ENCODE measurements around the gene ITGAL.

Gene ITGAL

DNA sequence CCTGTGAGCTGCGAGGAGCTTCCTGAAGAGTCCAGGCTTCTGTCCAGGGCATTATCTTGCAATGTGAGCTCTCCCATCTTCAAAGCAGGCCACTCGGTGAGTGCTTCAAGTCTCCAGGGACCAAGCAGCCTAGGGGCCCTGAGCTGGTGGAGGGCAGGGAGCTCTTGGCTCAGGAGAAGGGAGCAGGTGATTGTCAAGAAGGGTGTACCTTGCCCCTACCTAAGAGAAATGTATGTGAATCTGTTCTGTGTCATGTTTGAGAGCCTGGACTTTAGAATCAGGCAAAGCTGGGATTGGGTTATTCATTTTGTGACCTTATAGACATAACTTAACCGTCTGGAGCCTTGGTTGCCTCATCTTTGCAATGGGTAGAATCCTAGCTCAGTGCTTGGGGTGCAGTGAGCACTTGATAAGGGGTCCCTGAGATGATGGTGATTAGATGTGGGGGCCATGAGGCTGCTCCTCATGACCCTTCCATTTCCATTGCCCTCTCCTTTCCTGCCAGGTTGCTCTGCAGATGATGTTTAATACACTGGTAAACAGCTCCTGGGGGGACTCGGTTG lies 37.9 kb downstream of the ITGAL start:
- TF ChIP-seq, protein P1, sequence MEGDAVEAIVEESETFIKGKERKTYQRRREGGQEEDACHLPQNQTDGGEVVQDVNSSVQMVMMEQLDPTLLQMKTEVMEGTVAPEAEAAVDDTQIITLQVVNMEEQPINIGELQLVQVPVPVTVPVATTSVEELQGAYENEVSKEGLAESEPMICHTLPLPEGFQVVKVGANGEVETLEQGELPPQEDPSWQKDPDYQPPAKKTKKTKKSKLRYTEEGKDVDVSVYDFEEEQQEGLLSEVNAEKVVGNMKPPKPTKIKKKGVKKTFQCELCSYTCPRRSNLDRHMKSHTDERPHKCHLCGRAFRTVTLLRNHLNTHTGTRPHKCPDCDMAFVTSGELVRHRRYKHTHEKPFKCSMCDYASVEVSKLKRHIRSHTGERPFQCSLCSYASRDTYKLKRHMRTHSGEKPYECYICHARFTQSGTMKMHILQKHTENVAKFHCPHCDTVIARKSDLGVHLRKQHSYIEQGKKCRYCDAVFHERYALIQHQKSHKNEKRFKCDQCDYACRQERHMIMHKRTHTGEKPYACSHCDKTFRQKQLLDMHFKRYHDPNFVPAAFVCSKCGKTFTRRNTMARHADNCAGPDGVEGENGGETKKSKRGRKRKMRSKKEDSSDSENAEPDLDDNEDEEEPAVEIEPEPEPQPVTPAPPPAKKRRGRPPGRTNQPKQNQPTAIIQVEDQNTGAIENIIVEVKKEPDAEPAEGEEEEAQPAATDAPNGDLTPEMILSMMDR (IDR thresholded peaks at IDR 0.05) = no peak

DNA sequence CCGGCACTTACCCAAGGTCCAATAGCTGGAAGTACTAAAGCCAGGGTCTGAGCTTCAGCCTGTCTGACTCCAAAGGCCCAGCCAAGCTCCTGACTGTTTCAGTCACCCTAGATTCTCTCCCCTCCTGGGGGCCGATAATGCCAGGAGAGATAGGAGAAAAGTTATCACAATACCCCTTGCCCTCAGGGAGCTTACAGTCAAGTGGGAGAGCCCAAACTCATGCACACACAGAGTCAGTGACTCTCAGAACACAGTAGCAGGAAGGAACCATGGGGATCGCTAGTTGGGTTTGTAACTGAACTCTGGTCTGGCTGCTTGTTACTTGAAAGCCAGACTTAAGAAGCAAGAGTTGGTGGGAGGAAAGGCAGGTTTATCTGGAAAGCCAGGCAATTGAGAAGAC lies 39.0 kb downstream of the ITGAL start:
- TF ChIP-seq, protein P1 (IDR thresholded peaks at IDR 0.05) = no peak

GRCh38 chr16:30515275-30515674 lies 42.7 kb downstream of the ITGAL start:
- TF ChIP-seq, protein P1 (IDR thresholded peaks at IDR 0.05) = no peak

GRCh38 chr16:30518552-30518951 lies 46.0 kb downstream of the ITGAL start:
- TF ChIP-seq, protein P1 (IDR thresholded peaks at IDR 0.05) = no peak

GRCh38 chr16:30519120-30520049 lies 46.8 kb downstream of the ITGAL start:
- TF ChIP-seq, protein P1 (IDR thresholded peaks at IDR 0.05) = no peak

- TF ChIP-seq, protein P1 (IDR thresholded peaks at IDR 0.05) = no peak
Measured at GRCh38 chr16:30521476-30521872, 48.9 kb downstream of the ITGAL start.

- TF ChIP-seq, protein P1 (IDR thresholded peaks at IDR 0.05) = no peak
Measured at GRCh38 chr16:30521873-30522641, 49.5 kb downstream of the ITGAL start.

Data from LNCAP (cell line).